K562 (cell line): Measurements from ENCODE around the gene CAMK2D. TPM values are rescaled to one million over a fixed set of nuclear protein-coding genes. Genes with fewer than 3 reads are reported as not detected.

ENCODE experiments used
- ATAC-seq: fragments of 200-7000 bp; cut with Tn5 transposase; 3 replicates; pipeline ENCODE4 v1.9.1; 2020; ENCODE audit warnings: moderate library complexity
- BruUV-seq: library from RNA; stranded (reverse); fragments of 400-500 nt; replicated peaks from 2 replicates; lab custom pipeline; 2021; lab: Mats Ljungman, UMichigan
- CTCF ChIA-PET: fragments of 300-600 bp; formaldehyde crosslinking; extraction: SDS; loops from one replicate; lab custom pipeline; 2021; ENCODE audit warnings: low intra/inter-chr PET ratio; lab: Yijun Ruan, JAX
- POLR2A ChIA-PET: fragments of 300-600, 350-650 bp; sonication (Branson Sonifier 250); formaldehyde crosslinking; extraction: SDS; loops from one replicate; lab custom pipeline; 2021; ENCODE audit warnings: antibody characterized with exemption, inconsistent platforms; lab: Yijun Ruan, JAX
- DNase-seq, 4 experiments: peaks; one replicate each; pipeline versions ENCODE4 v3.0.0 to v3.0.0-alpha.2; 2011 to 2018; ENCODE audit warnings: low spot score in 3 of 4, mixed read lengths in 3 of 4; ENCODE audit errors: extremely low read depth in 1 of 4
- FAIRE-seq: peaks from 2 replicates; lab custom pipeline; 2011; peaks lifted over from hg19 to GRCh38; lab: Jason Lieb, UNC
- H2AFZ ChIP-seq: 2 replicates; pipeline ENCODE4 v1.6.0; 2011; ENCODE audit warnings: low read depth, low read length, control low read depth, inconsistent platforms
- H3K27ac ChIP-seq: fragments of 200-600 bp; 3 replicates; pipeline ENCODE4 v1.8.0; 2011; ENCODE audit warnings: low read depth, mild to moderate bottlenecking, control low read depth, inconsistent platforms, low read length, moderate library complexity, mixed read lengths; ENCODE audit errors: extremely low read depth
- H3K27me3 ChIP-seq, 2 experiments: fragments of 300-600 bp in 1 of 2; 2 replicates in 1 of 2; 3 replicates in 1 of 2; pipeline versions ENCODE4 v1.6.0 to v1.8.0; 2011; ENCODE audit warnings: inconsistent platforms in 2 of 2, low read length in 2 of 2, mild to moderate bottlenecking in 1 of 2, mixed read lengths in 1 of 2, moderate library complexity in 1 of 2; ENCODE audit not compliant: control insufficient read depth in 2 of 2, insufficient read depth in 2 of 2
- H3K36me3 ChIP-seq: fragments of 300-600 bp; 3 replicates; pipeline ENCODE4 v1.8.0; 2011; ENCODE audit warnings: mild to moderate bottlenecking, low read length, inconsistent platforms; ENCODE audit not compliant: control insufficient read depth, insufficient read depth
- H3K4me1 ChIP-seq, 2 experiments: fragments of 200-600 bp in 1 of 2; replicated peaks in 1 of 2; 2 replicates in 1 of 2; 3 replicates in 1 of 2; pipeline versions ENCODE4 v1.5.1 to v1.8.0; 2011; ENCODE audit warnings: inconsistent platforms in 2 of 2, low read length in 2 of 2, mild to moderate bottlenecking in 1 of 2, mixed read lengths in 1 of 2, moderate library complexity in 1 of 2; ENCODE audit not compliant: control insufficient read depth in 2 of 2, insufficient read depth in 2 of 2
- H3K4me2 ChIP-seq: 2 replicates; pipeline ENCODE4 v1.6.1; 2011; ENCODE audit warnings: low read length, control low read depth, inconsistent platforms, mixed read lengths; ENCODE audit not compliant: insufficient read depth
- H3K4me3 ChIP-seq: fragments of 200-600 bp; sonication (generic), shearing (Covaris generic); 2 replicates; pipeline ENCODE4 v1.5.1; 2016; ENCODE audit warnings: control low read depth, inconsistent platforms
- H3K79me2 ChIP-seq: fragments of 200-600 bp; 3 replicates; pipeline ENCODE4 v1.8.0; 2011; ENCODE audit warnings: low read length, inconsistent platforms; ENCODE audit not compliant: control insufficient read depth, insufficient read depth
- H3K9ac ChIP-seq, 2 experiments: 2 replicates each; pipeline versions ENCODE4 v1.6.0 to v1.6.1; 2011; ENCODE audit warnings: low read depth in 2 of 2, low read length in 2 of 2, control low read depth in 1 of 2, inconsistent platforms in 1 of 2, mild to moderate bottlenecking in 1 of 2, mixed read lengths in 1 of 2; ENCODE audit not compliant: insufficient read depth in 1 of 2
- H3K9me1 ChIP-seq: one replicate; pipeline ENCODE4 v1.6.0; 2011; ENCODE audit warnings: inconsistent platforms, mild to moderate bottlenecking, low read length, moderate library complexity; ENCODE audit not compliant: control insufficient read depth, insufficient read depth
- H3K9me3 ChIP-seq: replicated peaks from 2 replicates; pipeline ENCODE4 v1.5.1; 2011; ENCODE audit warnings: low read depth, low read length, inconsistent platforms; ENCODE audit not compliant: control insufficient read depth, insufficient read depth
- H4K20me1 ChIP-seq: replicated peaks from 2 replicates; pipeline ENCODE4 v1.6.1; 2011; ENCODE audit warnings: low read length, inconsistent platforms, mixed read lengths; ENCODE audit not compliant: control insufficient read depth, insufficient read depth
- ATF7 ChIP-seq: fragments of 450-650 bp; IDR thresholded peaks from 2 replicates; pipeline ENCODE4 v1.7.1; 2014; ENCODE audit warnings: mild to moderate bottlenecking, moderate library complexity
- CBX2 ChIP-seq: fragments of 200-600 bp; sonication (generic); IDR thresholded peaks from one replicate; pipeline ENCODE4 v1.6.1; 2012; ENCODE audit warnings: mild to moderate bottlenecking, low read length, inconsistent platforms; ENCODE audit not compliant: insufficient read depth, poor library complexity, severe bottlenecking
- DDX20 ChIP-seq: fragments of 450-650 bp; IDR thresholded peaks from 2 replicates; pipeline ENCODE4 v1.6.1; 2016; ENCODE audit warnings: missing genetic modification characterization, low read depth, mild to moderate bottlenecking, missing compliant biosample characterization, moderate library complexity
- DMBX1 ChIP-seq: fragments of 250-450 bp; sonication (Bioruptor Pico); IDR thresholded peaks from 2 replicates; pipeline ENCODE4 v1.8.0; 2022; ENCODE audit warnings: inconsistent platforms, mild to moderate bottlenecking, moderate library complexity, borderline replicate concordance
- FUS ChIP-seq: fragments of 200-400 bp; formaldehyde crosslinking; optimal IDR thresholded peaks from 2 replicates; pipeline ENCODE3; 2017; ENCODE audit warnings: low read depth, low read length
- GABPB2 ChIP-seq: fragments of 250-450 bp; sonication (Bioruptor Pico); conservative IDR thresholded peaks from 2 replicates; pipeline ENCODE4 v1.5.1; 2021; ENCODE audit warnings: mild to moderate bottlenecking
- HDAC2 ChIP-seq: fragments of 450-650 bp; IDR thresholded peaks from 2 replicates; pipeline ENCODE4 v1.6.1; 2016; ENCODE audit warnings: mild to moderate bottlenecking
- HDGF ChIP-seq: fragments of 450-650 bp; IDR thresholded peaks from 2 replicates; pipeline ENCODE4 v1.6.1; 2016
- HNRNPLL ChIP-seq: fragments of 200-400 bp; formaldehyde crosslinking; IDR thresholded peaks from 2 replicates; pipeline ENCODE4 v1.6.1; 2017; ENCODE audit warnings: low read length, low read depth, mild to moderate bottlenecking; ENCODE audit not compliant: poor library complexity, severe bottlenecking
- HNRNPUL1 ChIP-seq: fragments of 200-400 bp; formaldehyde crosslinking; IDR thresholded peaks from 2 replicates; pipeline ENCODE4 v1.6.1; 2017; ENCODE audit warnings: low read length
- MCM5 ChIP-seq: fragments of 450-650 bp; IDR thresholded peaks from 2 replicates; pipeline ENCODE4 v1.6.1; 2016; ENCODE audit warnings: low read depth
- MYC ChIP-seq, 2 experiments: fragments of 250-450 bp in 1 of 2; sonication (Bioruptor Pico) in 1 of 2; IDR thresholded peaks; 2 replicates each; pipeline versions ENCODE4 v1.5.1 to v1.6.1; 2012 to 2021; ENCODE audit warnings: low read depth in 2 of 2, borderline replicate concordance in 1 of 2, improper control_type of control experiment in 1 of 2, low read length in 1 of 2, mild to moderate bottlenecking in 1 of 2, moderate library complexity in 1 of 2
- POLR2H ChIP-seq: IDR thresholded peaks from 2 replicates; pipeline ENCODE4 v1.6.1; 2016; ENCODE audit warnings: missing genetic modification characterization, low read depth, mild to moderate bottlenecking, control low read depth, missing compliant biosample characterization, moderate library complexity
- SOX6 ChIP-seq: fragments of 450-650 bp; IDR thresholded peaks from 2 replicates; pipeline ENCODE4 v1.6.1; 2014; ENCODE audit warnings: mild to moderate bottlenecking
- TEAD2 ChIP-seq: fragments of 450-650 bp; IDR thresholded peaks from 2 replicates; pipeline ENCODE4 v1.6.1; 2016; ENCODE audit warnings: missing genetic modification characterization, control low read depth, missing compliant biosample characterization
- ZNF311 ChIP-seq: fragments of 250-450 bp; sonication (Bioruptor Pico); IDR thresholded peaks from 2 replicates; pipeline ENCODE4 v1.4.0; 2020; ENCODE audit warnings: mild to moderate bottlenecking, moderate library complexity
- ZNF436 ChIP-seq: fragments of 250-450, 450-650 bp; sonication (Bioruptor Pico); formaldehyde crosslinking; IDR thresholded peaks from 2 replicates; pipeline ENCODE4 v1.7.0; 2020; ENCODE audit warnings: mild to moderate bottlenecking
- ZNF592 ChIP-seq: fragments of 450-650 bp; IDR thresholded peaks from 2 replicates; pipeline ENCODE4 v1.6.1; 2017; ENCODE audit warnings: antibody characterized with exemption, mild to moderate bottlenecking
- ZNF717 ChIP-seq: fragments of 250-450 bp; sonication (Bioruptor Pico); IDR thresholded peaks from 2 replicates; pipeline ENCODE4 v1.5.0; 2021
- WGBS: fragments of 100-300 bp; shearing (Covaris generic); methylation state at CpG from one replicate; pipeline ENCODE4 v1.1.6; 2016; ENCODE audit warnings: low coverage, mixed read lengths; ENCODE audit not compliant: insufficient coverage; ENCODE audit errors: missing lambda C conversion rate; 5-methylcytosine and 5-hydroxymethylcytosine counted together
- in situ Hi-C: fragments of 300-500 bp; cut with MboI; formaldehyde crosslinking; loops from 4 replicates; pipeline ENCODE4 v1.15.0; 2018; ENCODE audit warnings: inconsistent platforms, mixed read lengths
- intact Hi-C: fragments of 100-400 bp; cut with micrococcal nuclease; formaldehyde crosslinking; loops from 2 replicates; pipeline ENCODE4 v1.14.2; 2022
- polyA plus RNA-seq, 8 experiments: library from polyadenylated mRNA; depleted of rRNA in 4 of 8; stranded (reverse) in 5 of 8; unstranded in 3 of 8; fragments of >200 nt; fragmentation: Nextera tagmentation in 2 of 8; fragmentation: Illumina TruSeq in 1 of 8; extraction: Ambion mirVana in 2 of 8; extraction: Trizol in 1 of 8; gene quantifications; 2 replicates each; pipeline versions ENCODE4 v1.2.1 to v1.2.3, GENCODE V29; 2011 to 2014; ENCODE audit warnings: inconsistent platforms in 1 of 8, missing spikeins in 1 of 8
- total RNA-seq, 7 experiments: library from RNA; depleted of rRNA in 6 of 7; stranded (reverse); fragments of >200 nt in 6 of 7; fragmentation: Illumina TruSeq in 2 of 7; extraction: Trizol in 2 of 7; gene quantifications; 2 replicates each; pipeline versions ENCODE4 v1.2.1 to v1.2.3, GENCODE V29; 2011 to 2021; ENCODE audit warnings: low replicate concordance in 1 of 7
- TF ChIP-seq, protein P1 (sequence below): sonication (generic); formaldehyde crosslinking; IDR thresholded peaks from 2 replicates; pipeline ENCODE4 v1.5.0; 2020; ENCODE audit warnings: missing genetic modification reagents

Gene CAMK2D
- total and polyA plus RNA-seq, 9 of the 15 experiments (the other 6 are each of a cell fraction or from before 2014, with no cell fraction given), result 0.01 to 0.33 (median 0.04) TPM; not detected in 2

DNA sequence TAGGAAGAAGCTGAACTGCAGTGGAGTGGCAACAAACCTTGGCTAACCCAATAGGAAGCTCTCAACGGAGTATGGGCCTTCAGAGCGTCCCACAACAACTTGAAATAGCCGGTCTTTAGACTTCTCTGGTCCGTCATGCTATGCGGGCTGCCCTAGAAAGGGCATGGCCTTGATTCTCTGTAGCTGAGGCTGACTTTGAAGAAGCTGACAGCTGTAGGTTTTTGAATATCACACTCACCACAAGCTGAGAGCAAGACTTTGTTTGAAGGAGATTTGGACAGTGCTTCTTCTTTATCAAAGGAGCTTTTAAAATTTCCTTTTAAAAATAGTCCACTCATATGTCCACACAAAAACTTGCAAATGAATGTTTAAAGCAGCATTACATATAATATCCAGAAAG lies 322.9 kb downstream of the CAMK2D start (continued):
- no peak for TF ChIP-seq ZNF592
- TF ChIP-seq POLR2H (tag), result no peak
- TF ChIP-seq ZNF717 (CRISPR knock-in tag), result no peak
- TF ChIP-seq DMBX1, result no peak
- no peak for TF ChIP-seq HNRNPLL
- TF ChIP-seq FUS, result no peak
- no peak for TF ChIP-seq TEAD2
- no peak for TF ChIP-seq ZNF436 (CRISPR knock-in tag)

DNA sequence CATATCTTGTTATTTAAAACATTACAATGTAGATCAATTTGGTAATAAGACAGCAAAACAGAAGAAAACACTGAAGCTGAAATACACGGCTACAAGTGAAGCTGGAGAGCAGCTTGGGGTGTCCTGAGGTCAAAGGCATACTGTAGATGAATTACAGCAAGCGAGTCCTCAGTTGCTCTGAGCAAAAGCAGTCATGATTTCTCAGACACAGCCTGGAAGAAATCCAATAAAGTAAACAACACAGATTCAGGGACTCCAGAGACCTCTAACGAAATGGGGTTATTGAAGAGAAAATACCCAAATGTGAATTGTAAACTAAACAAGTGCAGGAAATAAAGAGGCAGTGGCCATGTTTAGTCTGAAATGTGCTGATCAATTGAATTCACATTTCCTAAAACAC lies 324.4 kb downstream of the CAMK2D start:
- H3K4me2 ChIP-seq, result no peak overlapping the region
- no peaks in the 10 kb centered on the region for H3K9me1 ChIP-seq
- ATAC-seq, result no peak
- no peaks in the 10 kb centered on the region for H3K36me3 ChIP-seq
- no peak overlapping the region for H3K4me3 ChIP-seq
- DNase-seq, result no peak
- no TSS peak for BruUV-seq
- 0% methylated on average over 3 of the region's 3 CpGs for WGBS
- no peaks in the 10 kb centered on the region for H3K27me3 ChIP-seq
- H3K27ac ChIP-seq, result no peak overlapping the region
- ChIA-PET POLR2A (no interaction called here), CTCF (no interaction called here)
- in situ Hi-C loops, result no loop called here
- no peak overlapping the region for H3K9ac ChIP-seq
- no peak overlapping the region for H2AFZ ChIP-seq
- intact Hi-C loops, result no loop called here
- no peaks in the 10 kb centered on the region for H3K79me2 ChIP-seq
- no peaks in the 10 kb centered on the region for H4K20me1 ChIP-seq
- H3K9me3 ChIP-seq, result no peaks in the 10 kb centered on the region
- FAIRE-seq, result no peak
- H3K4me1 ChIP-seq, result no peaks in the 10 kb centered on the region
- TF ChIP-seq POLR2H (tag) (no peak), HDAC2 (no peak), ATF7 (no peak), DDX20 (tag) (no peak), MCM5 (no peak), HDGF (no peak), GABPB2 (CRISPR knock-in tag) (no peak), HNRNPUL1 (no peak), SOX6 (no peak), MYC (IDR thresholded peaks at IDR 0.05; ENCODE audit: low read depth, low read length) (no peak), MYC (CRISPR knock-in tag; IDR thresholded peaks at IDR 0.05; ENCODE audit: borderline replicate concordance, low read depth) (no peak), ZNF311 (CRISPR knock-in tag) (no peak), CBX2 (no peak)
- TF ChIP-seq, protein P1, sequence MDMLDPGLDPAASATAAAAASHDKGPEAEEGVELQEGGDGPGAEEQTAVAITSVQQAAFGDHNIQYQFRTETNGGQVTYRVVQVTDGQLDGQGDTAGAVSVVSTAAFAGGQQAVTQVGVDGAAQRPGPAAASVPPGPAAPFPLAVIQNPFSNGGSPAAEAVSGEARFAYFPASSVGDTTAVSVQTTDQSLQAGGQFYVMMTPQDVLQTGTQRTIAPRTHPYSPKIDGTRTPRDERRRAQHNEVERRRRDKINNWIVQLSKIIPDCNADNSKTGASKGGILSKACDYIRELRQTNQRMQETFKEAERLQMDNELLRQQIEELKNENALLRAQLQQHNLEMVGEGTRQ (CRISPR knock-in tag), result no peak
